Lower leg skin (tissue), 4 donors: ENCODE measurements around the gene QPRT. TPM values are rescaled to one million over a fixed set of nuclear protein-coding genes. Genes with fewer than 3 reads are reported as not detected.
"Not testable (repeated sequence)": the region's sequence is repeated elsewhere in the genome, so short reads cannot be mapped to it uniquely, and the experiment has no call there.

Experiments used
- DNase-seq, 2 donors: peaks; one replicate each; pipeline ENCODE4 v3.0.0-alpha.2; 2019; ENCODE audit warnings: low spot score in 2 of 2
- H3K4me3 ChIP-seq: fragments of 200-600 bp; sonication (generic); 2 replicates; pipeline ENCODE4 v1.5.1; 2017; ENCODE audit warnings: mild to moderate bottlenecking, low read depth; ENCODE audit not compliant: poor library complexity, severe bottlenecking
- POLR2A ChIP-seq, 2 donors: fragments of 450-650 bp; IDR thresholded peaks; one replicate each; pipeline ENCODE4 v1.6.1; 2016 to 2017; ENCODE audit warnings: antibody characterized with exemption in 2 of 2, mild to moderate bottlenecking in 1 of 2, moderate library complexity in 1 of 2
- WGBS, 2 donors: methylation state at CpG; one replicate each; pipeline ENCODE4 v1.1.5; 2018; 5-methylcytosine and 5-hydroxymethylcytosine counted together
- intact Hi-C: fragments of 100-400 bp; cut with DNase I; formaldehyde crosslinking; loops from one replicate; pipeline ENCODE4 v1.15.0; 2023; ENCODE audit warnings: low total_unique reads
- total RNA-seq, 4 donors: library from RNA; depleted of rRNA; stranded (reverse); fragments of >200 nt; gene quantifications; one replicate each; pipeline ENCODE4 v1.1.0, GENCODE V29; 2016
- TF ChIP-seq, protein P1 (sequence below), 3 donors: fragments of 450-650 bp; IDR thresholded peaks; one replicate each; pipeline ENCODE4 v1.5.1; 2016; ENCODE audit warnings: antibody characterized with exemption in 3 of 3, mild to moderate bottlenecking in 3 of 3, moderate library complexity in 2 of 3

QPRT gene
- total RNA-seq, 4 donors from 2014 or later: 1.9 to 3.6 (median 2.7) TPM

DNA sequence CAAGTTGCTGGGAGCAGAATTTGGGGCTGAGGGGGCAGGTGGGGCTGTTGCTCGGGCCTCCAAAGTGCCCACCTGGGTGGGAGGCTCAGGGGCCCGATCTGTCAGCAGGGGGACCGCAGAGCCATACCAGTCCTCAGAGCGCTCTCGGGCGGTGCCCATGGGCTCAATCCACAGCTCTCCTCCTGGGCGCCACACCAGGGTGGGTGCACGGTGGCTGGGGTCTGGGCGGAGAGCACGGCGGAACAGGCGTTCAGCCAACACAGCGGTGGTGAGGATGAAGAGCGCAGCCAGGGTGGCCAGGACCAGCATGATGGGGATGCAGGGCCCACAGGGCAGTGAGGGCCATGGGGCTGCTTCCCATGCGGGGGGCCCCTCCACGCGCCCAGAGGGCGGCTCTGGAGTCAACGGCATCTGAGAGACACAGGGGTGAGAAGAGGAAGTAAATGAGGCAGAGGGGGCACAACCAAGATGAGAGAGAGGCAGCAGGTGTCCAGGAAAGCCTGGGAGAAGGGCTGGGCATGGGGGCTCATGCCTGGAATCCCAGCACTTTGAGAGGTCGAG is 65.6 kb downstream of the QPRT start:
- no peak overlapping the region for H3K4me3 ChIP-seq
- no peak for DNase-seq
- TF ChIP-seq, protein P1, sequence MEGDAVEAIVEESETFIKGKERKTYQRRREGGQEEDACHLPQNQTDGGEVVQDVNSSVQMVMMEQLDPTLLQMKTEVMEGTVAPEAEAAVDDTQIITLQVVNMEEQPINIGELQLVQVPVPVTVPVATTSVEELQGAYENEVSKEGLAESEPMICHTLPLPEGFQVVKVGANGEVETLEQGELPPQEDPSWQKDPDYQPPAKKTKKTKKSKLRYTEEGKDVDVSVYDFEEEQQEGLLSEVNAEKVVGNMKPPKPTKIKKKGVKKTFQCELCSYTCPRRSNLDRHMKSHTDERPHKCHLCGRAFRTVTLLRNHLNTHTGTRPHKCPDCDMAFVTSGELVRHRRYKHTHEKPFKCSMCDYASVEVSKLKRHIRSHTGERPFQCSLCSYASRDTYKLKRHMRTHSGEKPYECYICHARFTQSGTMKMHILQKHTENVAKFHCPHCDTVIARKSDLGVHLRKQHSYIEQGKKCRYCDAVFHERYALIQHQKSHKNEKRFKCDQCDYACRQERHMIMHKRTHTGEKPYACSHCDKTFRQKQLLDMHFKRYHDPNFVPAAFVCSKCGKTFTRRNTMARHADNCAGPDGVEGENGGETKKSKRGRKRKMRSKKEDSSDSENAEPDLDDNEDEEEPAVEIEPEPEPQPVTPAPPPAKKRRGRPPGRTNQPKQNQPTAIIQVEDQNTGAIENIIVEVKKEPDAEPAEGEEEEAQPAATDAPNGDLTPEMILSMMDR (IDR thresholded peaks at IDR 0.05): no peak
- 79 to 85% methylated on average over 15 of the region's 20 CpGs for WGBS, 2 donors
- intact Hi-C loops: no loop called here

- intact Hi-C loops: no loop called here
- no peak overlapping the region for H3K4me3 ChIP-seq
- TF ChIP-seq, protein P1 (IDR thresholded peaks at IDR 0.05): no peak
- TF ChIP-seq POLR2A (IDR thresholded peaks at IDR 0.05): no peak
- DNase-seq: no peak
- WGBS, 2 donors: 73 to 76% methylated on average over 16 of the region's 16 CpGs
These were observed 66.3 kb downstream of the QPRT start for GRCh38 chr16:29745121-29745852.

GRCh38 chr16:29745853-29746345 is 66.9 kb downstream of the QPRT start, which contains the start of gene C16orf54:
C16orf54 (minus strand) TSS chr16:29745990; CDS start chr16:29744951, 1,039 bp downstream.
- TF ChIP-seq, protein P1 (IDR thresholded peaks at IDR 0.05): no peak
- no peak for TF ChIP-seq POLR2A (IDR thresholded peaks at IDR 0.05)
- intact Hi-C loops: no loop called here
- no peak within 1 kb of the TSS for H3K4me3 ChIP-seq
- WGBS, 2 donors: 62 to 67% methylated on average over 12 of the region's 12 CpGs
- DNase-seq: peak; percentile 56 to 94

GRCh38 chr16:29746518-29746917 is 67.5 kb downstream of the QPRT start:
- DNase-seq, intact Hi-C loops: not testable (repeated sequence)

More at GRCh38 chr16:29746518-29746917, 67.5 kb downstream of the QPRT start:
- WGBS, 2 donors: 62 to 66% methylated on average over 4 of the region's 4 CpGs
- H3K4me3 ChIP-seq: not testable (repeated sequence)

Other genes with a start within 250 kb of the QPRT start
- 10 to 100 TPM in 3 of 4 donors, 1 to 10 TPM in 1; 8.9 to 13.8 (median 12.1) TPM for gene BOLA2, start 224.8 kb upstream of the QPRT start, total RNA-seq
- gene SLX1B, start 224.6 kb upstream of the QPRT start, total RNA-seq: 10 to 100 TPM; 30.5 to 58.9 (median 47.2) TPM
- 10 to 100 TPM in 1 of 4 donors, 1 to 10 TPM in 3; 2.0 to 20.9 (median 5.2) TPM for gene SULT1A4, start 219.3 kb upstream of the QPRT start, total RNA-seq
- 10 to 100 TPM; 37.6 to 64.2 (median 53.1) TPM for gene NPIPB12, start 172.8 kb upstream of the QPRT start, total RNA-seq
- 1 to 10 TPM; 4.0 to 5.7 (median 4.7) TPM for gene SPN, start 15.9 kb upstream of the QPRT start, total RNA-seq
- 1 to 10 TPM in 1 of 4 donors, under 1 TPM in 1, not detected in 2; 0.27 to 1.1 TPM for gene C16orf54, start 66.8 kb downstream of the QPRT start, total RNA-seq
- not detected for gene ZG16, start 99.1 kb downstream of the QPRT start, total RNA-seq
- gene KIF22, start 111.6 kb downstream of the QPRT start, total RNA-seq: 10 to 100 TPM; 36.8 to 81.2 (median 44.9) TPM
- gene MAZ, start 127.3 kb downstream of the QPRT start, total RNA-seq: 100 to 1,000 TPM in 1 of 4 donors, 10 to 100 TPM in 3; 62.1 to 101 (median 84.8) TPM
- gene PRRT2, start 133.0 kb downstream of the QPRT start, total RNA-seq: 1 to 10 TPM in 3 of 4 donors, not detected in 1; 1.1 to 3.6 (median 1.4) TPM
- gene PAGR1, start 137.0 kb downstream of the QPRT start, total RNA-seq: 10 to 100 TPM; 28.0 to 33.5 (median 32.1) TPM
- 10 to 100 TPM; 58.2 to 94.1 (median 70.4) TPM for gene MVP, start 141.3 kb downstream of the QPRT start, total RNA-seq
- 100 to 1,000 TPM in 3 of 4 donors, 10 to 100 TPM in 1; 83.4 to 122 (median 108) TPM for gene CDIPT, start 184.0 kb downstream of the QPRT start, total RNA-seq
- 100 to 1,000 TPM in 1 of 4 donors, 1 to 10 TPM in 3; 1.4 to 100 (median 3.1) TPM for gene SEZ6L2, start 220.4 kb downstream of the QPRT start, total RNA-seq
- gene ASPHD1, start 221.3 kb downstream of the QPRT start, total RNA-seq: not detected
- 10 to 100 TPM; 19.7 to 34.4 (median 26.0) TPM for gene KCTD13, start 247.0 kb downstream of the QPRT start, total RNA-seq